A673 (cell line): ENCODE data around the gene TBCD.

ENCODE experiments used
- EZH2 ChIP-seq: fragments of 200-600 bp; sonication (generic); IDR thresholded peaks from 2 replicates; pipeline ENCODE4 v1.6.1; 2017; ENCODE audit warnings: borderline replicate concordance, low read depth, mild to moderate bottlenecking, mixed read lengths, antibody characterized with exemption, low read length; ENCODE audit not compliant: poor library complexity, severe bottlenecking
- TF ChIP-seq, protein P1 (sequence below): fragments of 300-800, 200-600 bp; sonication (generic); conservative IDR thresholded peaks from 2 replicates; pipeline ENCODE4 v1.5.1; 2017; ENCODE audit warnings: low read depth, mild to moderate bottlenecking, antibody characterized with exemption, low read length, moderate library complexity, mixed read lengths

DNA sequence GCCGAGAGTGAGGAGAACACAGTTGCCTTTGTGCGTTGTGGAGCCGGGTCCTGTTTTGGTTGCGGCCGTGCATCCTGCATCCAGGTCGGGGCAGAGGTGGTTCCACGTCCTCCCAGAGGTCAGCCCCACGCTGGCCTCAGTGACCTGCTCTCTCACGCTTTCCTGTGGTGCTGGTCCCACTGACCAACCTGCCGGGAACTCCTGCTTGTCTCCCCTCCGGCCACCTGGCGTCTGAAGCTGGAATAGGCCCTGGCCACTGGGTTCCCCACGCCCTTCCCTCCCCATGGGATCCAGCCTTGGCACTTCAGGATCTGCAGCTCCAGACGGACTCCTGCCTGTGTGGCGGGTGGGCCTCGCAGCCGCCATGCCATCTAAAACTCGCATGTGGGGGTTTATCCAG, 173.5 kb downstream of the TBCD start:
- no peak for TF ChIP-seq EZH2
- TF ChIP-seq, protein P1, sequence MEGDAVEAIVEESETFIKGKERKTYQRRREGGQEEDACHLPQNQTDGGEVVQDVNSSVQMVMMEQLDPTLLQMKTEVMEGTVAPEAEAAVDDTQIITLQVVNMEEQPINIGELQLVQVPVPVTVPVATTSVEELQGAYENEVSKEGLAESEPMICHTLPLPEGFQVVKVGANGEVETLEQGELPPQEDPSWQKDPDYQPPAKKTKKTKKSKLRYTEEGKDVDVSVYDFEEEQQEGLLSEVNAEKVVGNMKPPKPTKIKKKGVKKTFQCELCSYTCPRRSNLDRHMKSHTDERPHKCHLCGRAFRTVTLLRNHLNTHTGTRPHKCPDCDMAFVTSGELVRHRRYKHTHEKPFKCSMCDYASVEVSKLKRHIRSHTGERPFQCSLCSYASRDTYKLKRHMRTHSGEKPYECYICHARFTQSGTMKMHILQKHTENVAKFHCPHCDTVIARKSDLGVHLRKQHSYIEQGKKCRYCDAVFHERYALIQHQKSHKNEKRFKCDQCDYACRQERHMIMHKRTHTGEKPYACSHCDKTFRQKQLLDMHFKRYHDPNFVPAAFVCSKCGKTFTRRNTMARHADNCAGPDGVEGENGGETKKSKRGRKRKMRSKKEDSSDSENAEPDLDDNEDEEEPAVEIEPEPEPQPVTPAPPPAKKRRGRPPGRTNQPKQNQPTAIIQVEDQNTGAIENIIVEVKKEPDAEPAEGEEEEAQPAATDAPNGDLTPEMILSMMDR = no peak
